Tibial nerve (tissue), 4 donors: ENCODE measurements around the gene UTS2R.

ENCODE experiments used
- CTCF ChIP-seq, 5 experiments: fragments of 200-600 bp in 3 of 5; fragments of 450-650 bp in 2 of 5; sonication (generic) in 3 of 5; IDR thresholded peaks; one replicate each; pipeline ENCODE4 v1.5.1; 2016 to 2019; ENCODE audit warnings: antibody characterized with exemption in 5 of 5, mild to moderate bottlenecking in 3 of 5, moderate library complexity in 2 of 5
- EP300 ChIP-seq, 2 donors: sonication (generic); formaldehyde crosslinking; IDR thresholded peaks; one replicate each; pipeline ENCODE4 v1.6.1; 2017; ENCODE audit warnings: antibody characterized with exemption in 2 of 2, mild to moderate bottlenecking in 1 of 2
- POLR2A ChIP-seq, 2 donors: fragments of 450-650 bp; IDR thresholded peaks; one replicate each; pipeline ENCODE4 v1.6.1; 2017; ENCODE audit warnings: antibody characterized with exemption in 2 of 2, mild to moderate bottlenecking in 2 of 2, moderate library complexity in 2 of 2

DNA sequence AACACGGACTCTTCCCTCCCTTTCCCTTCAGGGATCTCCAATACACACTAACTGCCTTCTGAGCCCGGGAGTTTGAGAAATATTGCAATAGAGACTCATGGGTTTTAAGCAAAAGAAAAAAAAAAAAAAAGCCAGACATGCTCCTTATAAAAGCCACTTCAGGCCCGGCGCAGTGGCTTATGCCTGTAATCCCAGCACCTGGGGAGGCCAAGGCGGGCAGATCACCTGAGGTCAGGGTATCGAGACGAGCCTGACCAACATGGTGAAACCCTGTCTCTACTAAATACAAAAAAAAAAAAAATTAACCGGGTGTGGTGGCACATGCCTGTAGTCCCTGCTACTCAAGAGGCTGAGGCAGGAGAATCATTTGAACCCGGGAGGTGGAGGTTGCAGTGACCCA is 44.2 kb downstream of the UTS2R start:
- TF ChIP-seq CTCF (IDR thresholded peaks at IDR 0.05) (no peak), EP300 (IDR thresholded peaks at IDR 0.05) (no peak), POLR2A (IDR thresholded peaks at IDR 0.05) (no peak)
